G401 (cell line): ENCODE results near the gene C22orf23. TPM values are rescaled to one million over a fixed set of nuclear protein-coding genes. Genes with fewer than 3 reads are reported as not detected.
"Not testable (repeated sequence)": the region's sequence is repeated elsewhere in the genome, so short reads cannot be mapped to it uniquely, and the experiment has no call there.

ENCODE experiments used
- DNase-seq: peaks from one replicate; pipeline ENCODE4 v3.0.0-alpha.2; 2015; ENCODE audit warnings: low spot score
- in situ Hi-C: cut with HindIII; loops from 2 replicates; pipeline ENCODE4 v1.10.0; 2016; ENCODE audit warnings: low sequenced_read_pairs, mixed read lengths
- total RNA-seq: library from RNA; depleted of rRNA; stranded (reverse); fragments of >200 nt; shearing (Covaris generic); gene quantifications from 2 replicates; pipeline ENCODE4 v1.2.3, GENCODE V29; 2014

C22orf23 gene
- total RNA-seq, 1 experiment from 2014 or later, result not detected

DNA sequence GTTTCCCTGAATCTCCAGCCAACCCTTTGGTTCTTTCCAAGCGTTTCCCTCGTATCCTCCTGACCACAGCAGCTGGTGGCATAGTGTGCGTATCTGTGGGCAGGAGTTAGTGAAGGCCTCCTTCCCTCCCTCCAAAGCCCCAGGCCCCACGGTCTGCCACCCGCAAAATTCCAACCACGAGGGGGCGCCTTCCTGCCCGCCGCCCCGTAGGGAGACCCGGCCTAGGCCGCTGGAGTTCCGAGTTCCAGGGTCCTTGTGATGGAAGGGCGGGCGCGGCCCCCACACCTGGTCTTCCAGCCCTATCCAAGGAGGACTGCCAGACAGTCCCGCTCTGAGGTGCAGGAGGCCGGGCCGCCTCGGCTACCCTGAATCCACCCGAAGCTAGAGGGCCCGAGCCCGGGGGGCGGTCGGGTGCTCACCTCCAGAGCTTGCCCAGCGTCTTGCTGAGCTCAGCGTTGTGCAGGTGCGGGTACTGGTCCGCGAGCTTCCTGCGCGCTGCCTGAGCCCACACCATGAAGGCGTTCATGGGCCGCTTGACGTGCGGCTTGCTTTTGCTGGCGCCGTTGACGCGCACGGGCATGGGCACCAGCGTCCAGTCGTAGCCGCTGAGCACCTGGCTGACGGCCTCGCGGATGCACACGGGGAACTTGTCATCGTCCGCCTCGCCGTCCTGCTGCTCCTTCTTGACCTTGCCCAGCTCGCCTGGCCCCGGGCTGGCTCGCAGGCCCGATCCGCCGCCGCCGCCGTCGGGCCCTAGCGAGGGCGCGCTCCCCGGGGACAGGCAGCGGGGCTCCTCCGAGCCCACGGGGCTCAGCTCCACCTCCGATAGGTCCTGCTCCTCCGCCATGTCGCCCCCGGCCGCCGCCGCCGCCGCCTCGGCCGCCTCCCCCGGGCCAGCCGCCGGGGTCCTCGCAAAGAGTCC is 29.8 kb upstream of the C22orf23 start:
- no peak for DNase-seq
- in situ Hi-C loops, result no loop called here

DNA sequence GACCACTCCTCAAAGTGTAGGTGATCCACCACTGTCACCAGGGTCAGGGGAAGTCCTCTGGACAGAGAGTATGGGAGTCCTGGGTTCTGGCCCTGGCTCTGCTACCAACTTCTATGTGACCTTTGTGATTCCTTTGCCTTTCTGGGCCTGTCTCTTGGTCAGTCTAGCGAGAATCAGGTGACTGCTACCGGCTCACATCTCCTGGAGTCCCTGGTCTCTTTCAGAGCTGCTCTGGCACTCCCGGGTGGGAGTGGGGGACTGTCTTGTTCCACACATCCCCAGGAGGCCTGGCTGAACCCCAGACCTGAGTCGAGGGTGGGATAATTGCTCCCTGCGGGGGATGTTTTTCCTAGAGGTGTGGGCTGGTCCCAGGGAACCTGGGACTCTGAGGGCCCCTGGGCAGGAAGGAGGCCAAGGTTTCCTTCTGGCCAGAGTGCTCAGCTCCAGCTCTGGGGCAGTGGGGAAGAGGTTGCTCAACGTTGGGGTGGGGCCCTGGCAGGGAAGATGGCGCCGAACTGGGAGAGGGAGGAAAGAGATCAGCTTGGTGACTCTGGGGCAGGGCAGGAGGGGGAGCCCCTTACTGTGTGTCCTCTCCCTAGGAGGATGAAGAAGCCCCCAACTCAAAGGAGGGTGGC is 28.9 kb upstream of the C22orf23 start:
- DNase-seq, result no peak
- in situ Hi-C loops, result no loop called here

DNA sequence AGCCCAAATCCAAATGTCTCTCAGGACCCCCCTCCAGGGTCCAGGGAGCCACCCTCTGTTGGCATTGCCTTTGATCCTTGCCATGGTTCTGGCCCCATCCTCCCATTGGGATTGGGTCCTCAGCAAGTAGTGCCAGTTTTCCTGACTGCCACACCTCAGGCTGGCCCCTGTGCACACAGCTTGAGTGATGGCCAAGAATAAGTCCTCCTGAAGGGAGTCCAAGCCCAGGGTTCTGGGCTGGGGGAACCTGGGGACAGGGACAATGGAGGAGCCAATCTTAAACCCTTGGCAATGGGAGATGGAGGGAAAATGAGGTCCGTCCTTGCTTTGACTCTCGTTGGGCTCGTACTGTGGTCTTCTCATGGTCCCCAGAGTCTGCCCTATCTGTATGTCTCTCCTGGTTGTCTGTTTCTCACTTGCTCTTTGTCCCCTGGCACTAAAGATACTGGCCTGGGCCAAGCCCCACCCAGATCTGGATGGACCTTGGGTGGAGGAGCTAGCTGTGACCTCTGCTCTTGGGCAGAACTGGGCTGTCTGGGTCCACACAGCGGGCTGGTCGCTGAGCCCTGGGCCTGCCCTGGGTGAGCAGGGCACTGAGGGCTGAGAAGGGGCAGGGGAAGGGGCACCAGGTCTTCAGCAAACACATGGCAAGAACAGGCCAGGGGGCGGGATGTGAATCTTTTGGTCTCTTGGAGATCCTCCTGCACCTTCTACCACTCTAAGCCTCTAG is 28.0 kb upstream of the C22orf23 start:
- DNase-seq, result no peak
- in situ Hi-C loops, result no loop called here

DNA sequence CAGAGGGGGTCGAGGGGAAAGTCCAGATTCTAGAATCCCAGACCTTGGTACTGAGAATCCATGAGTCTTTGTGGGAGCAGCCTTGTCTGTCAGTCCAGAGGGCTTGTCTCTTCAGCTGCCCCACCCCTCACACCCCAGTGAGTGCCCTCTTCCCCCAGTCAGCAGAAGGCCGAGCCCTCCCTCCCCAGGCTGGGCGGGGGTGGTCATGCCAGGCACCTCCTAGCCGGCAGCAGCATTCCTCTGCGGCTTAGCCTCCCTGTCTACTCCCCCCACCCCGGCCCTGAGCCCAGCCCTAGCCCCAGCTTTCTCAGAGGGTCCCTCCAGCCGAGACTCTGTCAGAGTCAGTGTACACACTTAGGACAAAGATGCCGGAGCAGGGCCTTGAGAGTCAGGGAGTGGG is 26.4 kb upstream of the C22orf23 start:
- in situ Hi-C loops, result no loop called here
- no peak for DNase-seq

DNA sequence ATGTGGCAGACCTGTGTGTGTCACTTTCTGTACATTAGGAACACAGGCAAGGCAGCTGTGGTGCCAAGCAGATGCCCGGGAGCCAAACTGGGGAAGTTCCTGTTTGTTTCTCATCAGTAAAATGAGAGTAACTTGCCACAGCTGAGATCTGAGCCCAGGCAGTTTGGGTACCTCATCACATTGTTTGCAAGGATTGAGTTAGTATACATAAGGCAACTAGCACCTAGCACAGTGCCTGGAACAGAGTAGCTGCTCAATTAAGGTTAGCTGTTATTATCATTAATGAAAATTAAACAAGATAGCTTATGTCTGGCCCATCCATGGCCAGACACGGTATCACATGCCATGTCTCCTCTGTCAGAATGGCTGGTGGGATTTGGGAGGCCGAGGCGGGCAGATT is 23.1 kb upstream of the C22orf23 start:
- in situ Hi-C loops, result no loop called here

DNA sequence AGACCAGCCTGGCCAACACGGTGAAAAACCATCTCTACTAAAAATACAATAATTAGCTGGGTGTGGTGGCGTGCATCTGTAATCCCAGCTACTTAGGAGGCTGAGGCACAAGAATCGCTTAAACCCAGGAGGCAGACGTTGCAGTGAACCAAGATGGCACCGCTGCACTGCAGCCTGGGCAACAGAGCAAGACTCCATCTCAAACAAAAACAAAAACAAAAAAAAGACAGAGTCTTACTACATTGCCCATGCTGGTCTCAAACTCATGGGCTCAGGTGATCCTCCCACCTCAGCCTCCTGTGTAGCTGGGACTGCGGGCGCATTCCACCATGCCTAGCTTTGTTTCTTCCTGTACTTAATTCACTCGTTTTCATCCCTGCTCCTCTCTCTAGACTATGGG is 22.6 kb upstream of the C22orf23 start:
- in situ Hi-C loops, DNase-seq: not testable (repeated sequence)

More for the DNA sequence above, 23.1 kb upstream of the C22orf23 start:
- no peak for DNase-seq

DNA sequence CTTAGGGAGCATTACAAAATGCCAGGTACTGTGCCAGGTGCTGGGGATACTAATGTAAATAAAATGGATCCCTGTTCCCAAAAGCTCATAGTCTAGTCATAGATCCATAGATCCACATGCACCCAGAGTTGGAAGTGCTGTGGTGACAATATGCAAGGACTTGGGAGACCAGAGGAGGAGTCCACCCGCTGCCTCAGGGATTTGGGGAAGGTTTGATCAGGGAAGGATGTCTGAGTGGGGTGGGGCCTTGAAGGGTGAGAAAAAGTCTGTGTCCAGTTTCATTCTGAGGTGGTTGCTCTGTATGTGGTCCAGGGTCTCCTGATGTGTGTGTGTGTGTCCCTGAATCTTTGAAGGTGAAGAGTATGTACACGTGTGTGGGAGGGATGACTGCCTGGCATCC is 21.8 kb upstream of the C22orf23 start:
- no peak for DNase-seq
- in situ Hi-C loops, result no loop called here

DNA sequence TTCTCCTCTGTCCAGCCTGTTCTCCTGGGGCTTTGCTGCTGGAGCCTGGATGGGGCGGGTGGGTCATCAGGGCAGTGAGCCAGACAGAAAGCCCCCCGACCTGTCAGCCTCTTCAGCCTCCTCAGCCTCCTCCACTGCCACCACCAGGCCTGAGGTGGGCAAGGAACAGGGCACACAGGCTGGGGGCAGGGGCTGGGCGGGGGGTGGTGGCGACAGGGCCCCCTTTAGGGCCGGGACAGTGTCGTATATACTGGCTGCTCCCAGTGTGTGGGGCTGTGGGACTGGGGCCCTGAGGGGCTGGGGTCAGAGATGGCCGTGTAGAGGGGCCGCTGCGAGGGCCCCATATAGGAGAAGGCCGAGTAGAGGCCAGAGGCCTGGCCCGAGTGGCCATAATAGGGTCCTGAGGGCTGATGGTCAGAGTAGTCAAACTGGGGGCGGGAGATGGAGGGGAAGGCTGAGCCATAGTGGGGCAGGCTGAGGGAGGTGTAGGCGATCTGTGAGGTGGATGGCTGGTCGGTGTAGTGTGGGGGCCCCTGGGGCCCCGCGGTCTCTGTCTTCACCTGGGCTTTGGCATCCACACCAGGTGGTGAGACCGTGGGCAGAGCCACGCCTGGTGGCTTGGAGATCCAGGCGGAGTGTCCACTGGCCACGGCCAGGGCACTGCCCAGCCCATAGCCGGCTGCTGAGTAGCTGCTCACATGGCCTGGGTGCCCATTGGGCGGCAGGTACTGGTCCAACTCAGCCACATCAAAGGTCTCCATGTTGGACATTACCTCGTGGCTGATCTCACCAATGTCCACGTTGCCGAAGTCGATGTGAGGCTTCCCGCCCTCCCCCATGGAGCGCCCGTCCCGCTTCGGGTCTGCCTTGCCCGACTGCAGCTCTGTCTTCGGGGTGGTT is 20.1 kb upstream of the C22orf23 start:
- no peak for DNase-seq
- in situ Hi-C loops, result loop anchor here (25.0 kb wide), 1 partner anchor 111 kb away; no protein-coding TSS in a partner anchor

DNA sequence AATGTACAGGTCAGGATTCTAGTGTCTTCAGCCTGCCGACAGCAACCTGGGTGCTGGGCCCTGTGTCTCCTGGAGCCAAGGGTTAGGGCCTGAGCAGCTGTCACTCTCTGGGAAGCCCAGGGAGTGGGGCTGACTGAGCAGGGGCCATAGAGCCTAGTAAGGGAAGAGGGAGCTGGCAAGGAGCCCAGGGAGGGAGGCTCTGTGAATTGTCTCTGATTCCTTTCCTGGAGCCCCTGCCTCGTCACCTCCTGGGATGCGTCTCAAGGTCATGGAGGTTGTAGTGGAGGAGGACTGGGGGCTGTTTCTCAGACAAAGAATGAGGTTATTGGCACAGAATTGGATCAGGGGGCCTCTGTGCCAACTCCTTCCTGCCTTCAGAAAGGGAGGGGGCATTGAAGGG is 19.1 kb upstream of the C22orf23 start:
- DNase-seq, result no peak
- in situ Hi-C loops, result loop anchor here (25.0 kb wide), 1 partner anchor 110 kb away; no protein-coding TSS in a partner anchor

DNA sequence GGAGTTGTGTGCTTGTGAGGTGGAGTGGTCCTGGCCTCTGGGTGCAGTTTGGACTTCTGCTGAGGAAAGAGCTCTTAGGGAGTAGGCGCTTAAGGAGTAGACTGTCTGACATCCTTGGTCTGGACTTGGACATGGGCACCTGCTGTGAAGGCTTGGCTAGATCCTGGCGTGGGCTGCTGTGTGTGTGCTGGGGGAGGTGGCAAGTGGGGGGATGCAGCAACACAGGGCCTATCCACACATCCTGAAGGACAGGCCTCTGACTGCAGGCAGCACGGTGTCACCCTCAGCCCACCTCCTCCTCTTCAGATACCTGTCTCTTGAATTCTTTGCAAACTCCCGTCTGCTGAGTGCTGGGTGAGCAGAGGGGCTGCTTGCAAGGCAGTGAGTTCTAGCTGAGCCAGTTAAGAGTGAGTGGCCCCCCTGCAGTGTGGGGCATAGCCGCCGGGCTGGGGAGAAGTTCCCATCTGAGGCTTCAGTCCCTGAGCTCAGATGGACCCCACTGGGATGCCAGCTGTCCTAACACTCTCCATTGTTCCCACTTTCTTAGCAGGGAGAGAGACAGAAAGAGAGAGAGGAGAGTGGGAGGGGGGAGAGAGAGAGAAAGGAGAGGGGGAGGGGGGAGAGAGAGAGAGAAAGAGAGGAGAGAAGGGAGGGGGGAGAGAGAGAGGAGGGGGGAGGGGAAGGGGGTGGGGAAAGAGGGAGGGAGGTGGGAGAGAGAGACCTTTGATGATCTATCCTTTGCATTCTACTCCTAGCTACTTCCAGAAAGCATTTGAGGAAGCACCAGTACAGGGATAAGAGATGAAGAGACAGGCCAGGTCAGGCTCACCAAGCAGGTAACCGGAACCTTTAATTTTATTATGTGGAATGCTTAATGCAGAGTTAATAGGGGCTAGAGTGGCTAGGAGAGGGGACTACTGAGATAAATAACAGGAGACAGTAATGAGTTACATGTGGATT is 18.4 kb upstream of the C22orf23 start:
- DNase-seq, result no peak
- in situ Hi-C loops, result loop anchor here (25.0 kb wide), 1 partner anchor 109 kb away; no protein-coding TSS in a partner anchor

DNA sequence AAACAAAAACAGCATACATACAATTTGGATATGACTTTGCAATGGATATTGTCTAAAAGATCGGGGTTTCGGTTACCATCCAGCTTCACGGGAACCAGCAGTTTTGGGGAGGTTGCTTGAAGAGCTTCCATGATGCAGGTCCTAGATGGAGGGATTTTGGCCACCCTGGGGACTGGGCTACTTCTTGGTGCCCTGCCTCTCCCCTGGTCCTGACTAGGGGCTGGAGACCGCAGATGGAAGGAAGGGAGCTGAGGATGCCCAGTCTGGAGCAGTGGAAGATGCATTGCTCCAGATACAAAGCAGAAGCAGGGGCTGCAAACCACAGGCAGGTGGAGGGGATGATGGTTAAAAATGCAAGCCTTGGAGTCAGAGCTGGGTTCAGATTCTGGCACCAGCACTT is 17.5 kb upstream of the C22orf23 start:
- in situ Hi-C loops, result loop anchor here (25.0 kb wide), 1 partner anchor 109 kb away; no protein-coding TSS in a partner anchor
- DNase-seq, result no peak

DNA sequence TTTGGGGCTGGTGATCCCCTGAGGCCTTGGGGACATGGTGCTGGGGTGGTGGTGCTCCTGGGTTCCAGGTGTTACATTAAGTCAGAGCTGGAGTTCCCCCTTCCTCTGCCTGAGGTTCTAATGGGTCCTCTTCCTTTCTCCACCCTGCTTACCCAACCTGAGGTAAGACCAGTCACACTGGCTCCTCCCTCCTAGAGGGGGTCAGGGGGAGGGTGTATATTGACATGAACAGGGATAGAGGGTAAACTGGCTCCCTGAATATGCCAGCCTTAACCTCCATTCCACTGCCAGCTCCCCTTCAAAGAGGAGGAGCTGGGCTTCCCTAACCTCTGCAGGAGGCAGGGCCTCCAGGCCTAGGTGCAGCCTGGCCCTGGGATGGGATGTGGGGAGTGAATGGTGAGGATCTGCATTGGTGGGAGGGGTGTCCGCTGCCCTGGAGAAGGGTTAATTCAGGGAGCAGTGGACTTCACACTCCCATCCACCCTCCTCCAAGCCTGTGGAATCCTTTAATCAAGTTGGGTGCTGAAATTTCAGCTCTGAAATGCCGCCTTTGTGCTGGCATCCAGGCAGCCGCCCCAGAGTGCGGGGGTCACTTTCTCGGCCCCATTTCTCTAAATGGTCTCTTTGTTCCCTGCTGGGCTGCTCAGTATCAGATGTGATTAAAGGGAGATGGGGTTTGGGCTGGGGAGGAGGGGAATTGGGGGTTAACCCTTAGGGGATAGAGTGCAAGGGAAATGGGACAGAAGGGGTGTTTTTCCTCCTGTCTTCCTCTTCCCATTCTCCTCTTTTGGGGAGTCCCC is 15.3 kb upstream of the C22orf23 start:
- no peak for DNase-seq
- in situ Hi-C loops, result loop anchor here (25.0 kb wide), 1 partner anchor 106 kb away; no protein-coding TSS in a partner anchor

DNA sequence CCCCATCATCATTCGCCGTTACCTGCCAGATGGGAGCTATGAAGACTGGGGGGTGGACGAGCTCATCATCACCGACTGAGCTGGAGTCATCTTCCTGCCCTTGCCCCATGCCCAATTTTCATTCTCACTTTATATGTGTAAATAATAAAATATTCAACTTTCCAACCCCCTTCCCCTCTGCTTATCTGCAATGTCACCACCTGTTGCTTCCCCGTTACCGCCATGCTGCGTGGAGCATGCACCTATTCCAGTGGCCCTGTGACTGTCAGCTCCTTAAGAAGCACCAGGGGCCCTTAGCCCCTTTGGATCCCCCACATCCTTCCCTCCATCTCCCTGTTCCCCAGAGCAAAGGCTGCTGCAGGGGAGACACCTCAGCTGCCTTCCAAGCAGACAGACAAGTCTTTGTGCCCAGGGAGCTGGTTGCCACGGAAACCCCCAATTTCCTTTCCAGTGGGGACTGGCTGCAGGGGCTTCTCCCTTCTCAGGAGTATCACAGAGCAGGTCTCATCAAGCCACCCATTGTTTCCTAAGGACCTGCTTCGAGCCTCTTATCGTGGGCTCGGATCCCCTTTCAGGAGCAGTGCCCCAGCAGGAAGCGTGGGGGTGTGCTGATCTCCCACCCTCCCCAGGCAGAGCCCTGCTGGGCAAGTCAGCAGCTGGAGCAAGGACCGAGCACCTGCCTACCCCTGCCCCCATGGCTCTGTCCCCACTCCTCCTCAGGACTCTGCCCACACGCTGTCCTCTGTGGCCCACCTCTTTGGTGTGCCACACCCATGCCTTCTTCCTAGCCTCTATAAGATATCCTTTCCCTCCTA is 14.4 kb upstream of the C22orf23 start:
- in situ Hi-C loops, result loop anchor here (25.0 kb wide), 1 partner anchor 106 kb away; no protein-coding TSS in a partner anchor
- DNase-seq, result no peak

DNA sequence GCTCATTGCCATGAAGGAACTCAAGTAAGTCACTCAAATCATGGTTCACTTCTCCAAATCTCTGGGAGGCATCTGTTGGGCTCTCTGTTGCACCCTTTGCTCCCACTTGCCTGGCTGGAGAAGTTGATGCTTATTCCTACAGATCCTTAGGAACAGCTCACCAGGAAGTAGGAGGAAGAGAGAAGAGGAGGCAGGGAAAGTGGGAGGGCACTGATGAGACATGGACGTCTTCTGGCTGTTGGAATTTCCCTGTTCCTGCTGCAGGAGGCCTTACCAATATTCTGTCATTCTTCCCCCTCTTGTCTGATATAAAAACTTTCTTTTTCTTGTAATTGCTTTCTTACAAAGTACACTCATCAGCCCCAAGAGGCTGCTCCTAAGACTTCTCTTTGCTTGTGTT is 13.7 kb upstream of the C22orf23 start:
- no peak for DNase-seq
- in situ Hi-C loops, result loop anchor here (25.0 kb wide), 1 partner anchor 105 kb away; no protein-coding TSS in a partner anchor

DNA sequence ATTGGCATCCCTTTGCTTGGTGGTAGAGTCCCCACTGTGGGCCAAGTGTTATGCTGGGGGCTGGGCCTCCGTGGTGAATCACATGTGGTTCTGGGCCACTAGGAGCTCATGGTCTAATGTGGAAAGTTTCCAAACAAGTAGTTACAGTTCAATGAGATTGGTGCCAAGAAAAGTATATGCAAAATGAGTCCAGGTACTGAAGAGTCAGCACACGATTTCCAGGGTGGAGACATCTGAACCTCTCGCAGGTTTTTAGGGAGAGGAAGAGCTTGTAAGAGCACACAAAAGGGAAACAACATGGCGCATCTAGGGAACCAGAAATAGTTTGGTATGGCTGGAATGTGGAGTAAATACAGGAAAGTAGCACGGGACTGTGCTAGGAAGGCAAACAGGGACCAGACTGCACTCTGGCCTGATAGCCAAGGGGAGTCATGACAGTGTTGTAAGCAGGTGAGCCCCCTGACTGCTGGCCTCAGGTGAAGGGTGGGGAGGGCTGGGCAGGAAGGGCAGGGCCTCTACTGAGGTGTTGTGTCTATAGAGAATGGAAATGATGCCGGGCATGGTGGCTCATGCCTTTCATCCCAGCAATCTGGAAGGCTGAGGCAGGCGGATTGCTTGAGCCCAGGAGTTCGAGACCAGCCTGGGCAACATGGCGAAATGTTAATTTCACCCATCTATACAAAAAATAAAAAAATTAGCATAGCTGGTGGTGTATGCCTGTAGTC is 12.7 kb upstream of the C22orf23 start:
- DNase-seq, result no peak
- in situ Hi-C loops, result loop anchor here (25.0 kb wide), 1 partner anchor 104 kb away; no protein-coding TSS in a partner anchor
